ELF-1 (cell line): Measurements from ENCODE around the gene IGFL1.
"Not testable (repeated sequence)": the region's sequence is repeated elsewhere in the genome, so short reads cannot be mapped to it uniquely, and the experiment has no call there.

Experiments
- DNase-seq: peaks from one replicate; pipeline ENCODE4 v3.0.0-alpha.2; 2016; ENCODE audit warnings: low read depth, low spot score

Gene IGFL1

GRCh38 chr19:46229442-46229841 lies at the start of gene IGFL1:
Gene IGFL1, plus strand, starts transcription at chr19:46229742. Its CDS starts 33 bp downstream, at chr19:46229775.
- no peak for DNase-seq

GRCh38 chr19:46180701-46181387 lies 48.7 kb upstream of the IGFL1 start:
- no peak for DNase-seq

GRCh38 chr19:46181388-46181779 lies 48.2 kb upstream of the IGFL1 start:
- DNase-seq = no peak

GRCh38 chr19:46182476-46182875 lies 47.1 kb upstream of the IGFL1 start:
- no peak for DNase-seq

- not testable (repeated sequence) for DNase-seq
Measured at GRCh38 chr19:46184775-46185710, 44.5 kb upstream of the IGFL1 start.

GRCh38 chr19:46186101-46186716 lies 43.3 kb upstream of the IGFL1 start:
- no peak for DNase-seq

GRCh38 chr19:46186717-46187101 lies 42.8 kb upstream of the IGFL1 start:
- no peak for DNase-seq

GRCh38 chr19:46189971-46190888 lies 39.3 kb upstream of the IGFL1 start:
- DNase-seq = no peak

GRCh38 chr19:46191356-46191755 lies 38.2 kb upstream of the IGFL1 start:
- no peak for DNase-seq

GRCh38 chr19:46191972-46192371 lies 37.6 kb upstream of the IGFL1 start:
- DNase-seq = no peak

GRCh38 chr19:46192626-46192991 lies 36.9 kb upstream of the IGFL1 start:
- not testable (repeated sequence) for DNase-seq

- no peak for DNase-seq
Measured at GRCh38 chr19:46192992-46193650, 36.4 kb upstream of the IGFL1 start.

- DNase-seq = no peak
Measured at GRCh38 chr19:46193678-46194077, 35.9 kb upstream of the IGFL1 start.

GRCh38 chr19:46195104-46195503 lies 34.4 kb upstream of the IGFL1 start:
- DNase-seq = no peak

GRCh38 chr19:46195919-46196318 lies 33.6 kb upstream of the IGFL1 start:
- DNase-seq = not testable (repeated sequence)

GRCh38 chr19:46196410-46197124 lies 33.0 kb upstream of the IGFL1 start:
- DNase-seq = no peak

GRCh38 chr19:46197314-46198070 lies 32.0 kb upstream of the IGFL1 start:
- DNase-seq = no peak

GRCh38 chr19:46198756-46199155 lies 30.8 kb upstream of the IGFL1 start:
- DNase-seq = no peak
